Skin epidermis (tissue), 12 donors: Measurements from ENCODE around the gene TMEM273.

Experiments
- H3K27ac ChIP-seq, 21 experiments: fragments of 200-600 bp; sonication (generic) in 11 of 21; one replicate each; pipeline ENCODE4 v1.5.0; 2020; ENCODE audit warnings: mild to moderate bottlenecking in 3 of 21, inconsistent platforms in 2 of 21, moderate library complexity in 2 of 21
- H3K4me3 ChIP-seq, 7 experiments: fragments of 200-600 bp; sonication (generic) in 2 of 7; one replicate each; pipeline ENCODE4 v1.5.0; 2020; ENCODE audit warnings: inconsistent platforms in 2 of 7, mild to moderate bottlenecking in 2 of 7, moderate library complexity in 1 of 7

Gene TMEM273

GRCh38 chr10:49107887-49108267, 80.3 kb downstream of the TMEM273 start:
- H3K27ac ChIP-seq: no peak overlapping the region

DNA sequence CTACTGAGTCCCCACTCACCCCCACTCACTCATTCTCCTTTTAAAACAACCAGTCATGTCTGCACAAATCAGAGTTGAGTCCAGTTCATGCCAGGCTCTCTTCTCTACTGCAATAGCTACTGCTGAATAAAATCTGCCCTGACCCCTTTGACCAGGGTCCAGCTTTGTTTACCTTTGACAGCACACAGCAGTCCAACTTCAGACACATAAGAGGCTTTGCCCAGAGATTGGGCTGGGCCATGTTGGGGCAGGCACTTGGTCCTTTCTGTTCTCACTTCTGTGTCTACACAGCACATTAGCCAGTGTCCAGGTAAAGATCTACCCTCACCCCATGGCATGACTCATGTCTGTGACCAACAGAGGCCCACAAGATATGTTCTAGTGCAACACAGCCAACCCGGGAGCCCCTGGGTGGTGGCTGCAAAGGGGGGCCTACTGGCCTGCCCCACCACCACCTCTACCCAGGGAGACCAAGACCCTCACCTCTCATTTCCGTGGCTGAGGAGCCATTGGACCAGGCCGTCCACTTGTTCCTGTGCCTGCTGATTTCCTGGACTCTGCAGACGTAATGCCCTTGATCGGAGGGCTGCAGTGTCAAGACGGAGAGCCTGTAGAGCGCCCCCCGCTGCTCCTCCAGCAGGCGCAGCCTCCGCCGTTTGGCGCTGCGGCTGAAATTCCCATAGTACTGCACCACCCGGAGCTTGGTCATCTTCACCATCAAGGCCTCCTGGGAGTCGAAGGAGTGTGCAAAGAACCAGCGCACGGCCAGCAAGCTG, 80.9 kb downstream of the TMEM273 start:
- Histone ChIP-seq H3K27ac (peak overlapping the region in 1 of 21 experiments; percentile 47), H3K4me3 (no peak overlapping the region)

More at GRCh38 chr10:49107887-49108267, 80.3 kb downstream of the TMEM273 start:
- H3K4me3 ChIP-seq: no peak overlapping the region

DNA sequence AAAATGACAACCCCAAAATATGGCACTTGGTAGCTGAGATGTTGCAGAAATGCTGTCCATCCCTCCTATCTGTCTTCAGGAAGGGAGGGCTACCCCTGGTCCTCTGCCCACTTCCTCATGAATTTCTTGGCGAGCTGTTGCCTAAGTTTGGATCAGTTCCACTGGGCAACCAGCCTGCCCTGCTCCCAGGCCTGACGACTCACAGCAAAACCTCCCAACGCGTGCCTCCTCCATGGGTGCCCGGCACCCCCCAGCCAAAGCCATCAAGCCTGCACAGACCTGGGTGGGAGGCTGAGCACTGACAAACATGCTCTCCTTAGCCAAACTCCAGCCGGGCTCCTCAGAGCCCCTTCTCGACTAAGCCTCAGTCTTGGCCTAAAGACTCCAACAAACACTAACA, 81.7 kb downstream of the TMEM273 start:
- H3K4me3 ChIP-seq: no peak overlapping the region
- no peak overlapping the region for H3K27ac ChIP-seq

DNA sequence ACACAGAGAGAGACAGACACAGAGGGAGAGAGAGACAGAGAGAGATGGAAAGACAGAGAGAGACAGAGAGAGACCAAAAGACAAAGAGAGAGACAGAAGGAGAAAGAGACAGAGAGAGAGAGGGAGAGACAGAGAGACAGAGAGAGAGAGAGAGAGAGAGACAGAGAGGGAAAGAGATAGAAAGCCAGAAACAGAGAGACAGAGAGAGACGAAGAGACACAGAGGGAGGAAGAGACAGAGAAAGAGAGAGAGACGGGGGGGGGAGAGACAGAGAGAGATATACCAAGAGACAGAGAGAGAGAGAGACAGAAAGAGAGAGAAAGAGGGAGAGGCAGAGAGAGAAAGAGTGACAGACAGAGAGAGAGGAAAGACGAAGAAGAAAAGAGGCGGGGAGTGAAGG, 83.1 kb downstream of the TMEM273 start:
- no peak overlapping the region for H3K27ac ChIP-seq
- H3K4me3 ChIP-seq: no peak overlapping the region
